ENCODE data around the gene GNAQ.

GNAQ gene

GRCh38 chr9:77975036-77975435, 56.6 kb downstream of the GNAQ start:
- DNase-seq (ENCODE audit: low read depth in 2 of 2), result no peak

GRCh38 chr9:77974434-77974833, 57.2 kb downstream of the GNAQ start:
- no peak for DNase-seq (ENCODE audit: low read depth in 2 of 2)

GRCh38 chr9:77969083-77969482, 62.5 kb downstream of the GNAQ start:
- no peak for DNase-seq (ENCODE audit: low read depth in 2 of 2)

GRCh38 chr9:77968506-77968905, 63.1 kb downstream of the GNAQ start:
- DNase-seq (ENCODE audit: low read depth in 2 of 2), result no peak

- DNase-seq (ENCODE audit: low read depth in 2 of 2), result no peak
Measured at GRCh38 chr9:77966718-77967117, 64.9 kb downstream of the GNAQ start.

GRCh38 chr9:77965445-77966123, 66.0 kb downstream of the GNAQ start:
- DNase-seq (ENCODE audit: low read depth in 2 of 2), result no peak

GRCh38 chr9:77964258-77964657, 67.4 kb downstream of the GNAQ start:
- no peak for DNase-seq (ENCODE audit: low read depth in 2 of 2)

GRCh38 chr9:77961541-77961940, 70.1 kb downstream of the GNAQ start:
- DNase-seq (ENCODE audit: low read depth in 2 of 2), result no peak

GRCh38 chr9:77960356-77961153, 71.1 kb downstream of the GNAQ start:
- DNase-seq (ENCODE audit: low read depth in 2 of 2), result no peak

GRCh38 chr9:77959803-77960202, 71.8 kb downstream of the GNAQ start:
- DNase-seq (ENCODE audit: low read depth in 2 of 2), result no peak

GRCh38 chr9:77957652-77958051, 74.0 kb downstream of the GNAQ start:
- no peak for DNase-seq (ENCODE audit: low read depth in 2 of 2)

GRCh38 chr9:77956555-77956954, 75.1 kb downstream of the GNAQ start:
- no peak for DNase-seq (ENCODE audit: low read depth in 2 of 2)

GRCh38 chr9:77954666-77955015, 77.0 kb downstream of the GNAQ start:
- no peak for DNase-seq (ENCODE audit: low read depth in 2 of 2)

GRCh38 chr9:77954013-77954665, 77.5 kb downstream of the GNAQ start:
- no peak for DNase-seq (ENCODE audit: low read depth in 2 of 2)

- DNase-seq (ENCODE audit: low read depth in 2 of 2), result peak in 1 of 2 experiments; percentile 23
Measured at GRCh38 chr9:77953590-77953989, 78.0 kb downstream of the GNAQ start.

- DNase-seq (ENCODE audit: low read depth in 2 of 2), result peak; percentile 38 to 45
Measured at GRCh38 chr9:77952635-77953328, 78.8 kb downstream of the GNAQ start.

- no peak for DNase-seq (ENCODE audit: low read depth in 2 of 2)
Measured at GRCh38 chr9:77951369-77951768, 80.2 kb downstream of the GNAQ start.

GRCh38 chr9:77949751-77950436, 81.7 kb downstream of the GNAQ start:
- DNase-seq (ENCODE audit: low read depth in 2 of 2), result no peak

GRCh38 chr9:77947651-77948050, 84.0 kb downstream of the GNAQ start:
- DNase-seq (ENCODE audit: low read depth in 2 of 2), result no peak

GRCh38 chr9:77946969-77947620, 84.5 kb downstream of the GNAQ start:
- DNase-seq (ENCODE audit: low read depth in 2 of 2), result no peak

GRCh38 chr9:77946296-77946695, 85.3 kb downstream of the GNAQ start:
- DNase-seq (ENCODE audit: low read depth in 2 of 2), result no peak

Measured in fibroblast of skin of left quadriceps (primary cell).